Dedifferentiated amniotic fluid mesenchymal stem cell (primary cell): ENCODE results near the gene EYA4.

Experiments
- DNase-seq: peaks from one replicate; pipeline ENCODE4 v3.0.0-alpha.2; 2016; ENCODE audit errors: extremely low spot score

Gene EYA4

GRCh38 chr6:133241086-133241900, at the start of gene EYA4:
EYA4 (plus strand) TSS chr6:133241357; CDS start chr6:133274781, 33,424 bp downstream.
- peak; percentile 47 for DNase-seq

GRCh38 chr6:133193396-133193795, 47.8 kb upstream of the EYA4 start:
- no peak for DNase-seq

- DNase-seq, result no peak
Measured at GRCh38 chr6:133198725-133199124, 42.4 kb upstream of the EYA4 start.

GRCh38 chr6:133201231-133201630, 39.9 kb upstream of the EYA4 start:
- no peak for DNase-seq

GRCh38 chr6:133202610-133203343, 38.4 kb upstream of the EYA4 start:
- peak; percentile 15 for DNase-seq

- DNase-seq, result no peak
Measured at GRCh38 chr6:133203344-133203697, 37.8 kb upstream of the EYA4 start.

- no peak for DNase-seq
Measured at GRCh38 chr6:133205304-133205703, 35.9 kb upstream of the EYA4 start.

GRCh38 chr6:133206942-133207341, 34.2 kb upstream of the EYA4 start:
- no peak for DNase-seq

GRCh38 chr6:133207754-133208153, 33.4 kb upstream of the EYA4 start:
- no peak for DNase-seq

GRCh38 chr6:133208183-133208755, 32.9 kb upstream of the EYA4 start:
- DNase-seq, result peak; percentile 84

- no peak for DNase-seq
Measured at GRCh38 chr6:133214267-133214666, 26.9 kb upstream of the EYA4 start.

- no peak for DNase-seq
Measured at GRCh38 chr6:133218852-133219251, 22.3 kb upstream of the EYA4 start.

GRCh38 chr6:133223452-133224029, 17.6 kb upstream of the EYA4 start:
- DNase-seq, result no peak

GRCh38 chr6:133225560-133225959, 15.6 kb upstream of the EYA4 start:
- DNase-seq, result no peak

GRCh38 chr6:133227344-133227743, 13.8 kb upstream of the EYA4 start:
- DNase-seq, result no peak

- no peak for DNase-seq
Measured at GRCh38 chr6:133230052-133230451, 11.1 kb upstream of the EYA4 start.

GRCh38 chr6:133235221-133235620, 5.9 kb upstream of the EYA4 start:
- no peak for DNase-seq

- peak; percentile 74 for DNase-seq
Measured at GRCh38 chr6:133236932-133237331, 4.2 kb upstream of the EYA4 start.

GRCh38 chr6:133240511-133241085, 559 bp upstream of the EYA4 start:
- DNase-seq, result peak; percentile 53

GRCh38 chr6:133241901-133242636, 912 bp downstream of the EYA4 start:
- no peak for DNase-seq
